ENCODE results near the gene RFT1.

The RFT1 gene

DNA sequence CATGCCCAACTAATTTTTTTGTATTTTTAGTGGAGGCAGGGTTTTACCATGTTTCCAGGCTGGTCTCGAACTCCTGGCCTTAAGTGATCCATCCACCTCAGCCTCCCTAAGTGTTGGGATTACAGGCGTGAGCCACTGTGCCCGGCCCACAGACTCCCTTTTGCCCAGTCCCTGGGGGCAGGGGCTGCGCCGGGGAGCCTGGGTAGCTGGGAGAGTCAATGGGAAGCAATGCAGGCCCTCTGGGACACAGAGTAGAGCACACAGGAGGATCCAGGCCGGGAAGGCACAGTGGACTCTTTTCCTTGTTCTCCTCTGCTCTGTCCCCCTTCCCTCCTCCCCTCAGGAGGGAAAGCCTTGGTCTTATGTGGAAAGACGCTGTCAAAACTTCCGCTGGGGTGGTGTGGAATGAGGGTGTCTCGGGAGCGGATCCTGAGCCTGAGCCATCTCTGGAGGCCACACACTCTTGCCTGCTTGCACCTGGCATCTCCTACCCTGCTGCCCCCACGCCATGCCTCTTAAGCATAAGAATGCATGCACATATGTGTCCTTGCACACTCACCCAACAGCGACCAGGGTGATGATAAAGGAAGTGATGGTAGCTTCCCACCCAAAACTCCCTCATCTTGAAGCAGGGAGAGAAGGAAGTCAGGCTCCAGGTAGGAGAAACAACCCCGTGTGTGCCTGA lies 18.9 kb upstream of the RFT1 start:
- DNase-seq: no peak

DNA sequence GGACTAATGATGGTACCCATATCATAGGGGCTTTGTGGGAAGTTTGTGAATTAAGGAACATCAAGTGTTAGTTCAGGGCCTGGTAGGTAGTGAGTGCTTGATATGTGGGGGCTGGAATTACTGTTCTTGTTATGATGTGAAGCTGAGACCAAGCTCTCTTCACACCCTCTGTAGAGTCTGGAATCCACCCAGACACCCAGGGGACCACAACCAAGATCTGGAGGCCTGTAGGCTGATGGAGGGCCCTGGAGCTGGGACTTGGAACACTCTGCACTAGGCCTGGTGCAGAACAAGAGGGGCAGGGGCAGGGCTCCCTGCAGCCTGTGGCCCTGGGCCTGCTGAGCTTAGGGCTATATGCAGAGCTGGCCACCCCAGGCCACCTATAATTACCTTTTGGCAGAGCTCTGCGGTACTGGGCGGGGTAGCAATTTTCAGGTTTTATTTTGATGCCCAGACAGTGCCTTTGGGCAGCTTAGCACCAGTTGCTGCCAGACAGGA lies 17.7 kb upstream of the RFT1 start:
- DNase-seq: no peak

DNA sequence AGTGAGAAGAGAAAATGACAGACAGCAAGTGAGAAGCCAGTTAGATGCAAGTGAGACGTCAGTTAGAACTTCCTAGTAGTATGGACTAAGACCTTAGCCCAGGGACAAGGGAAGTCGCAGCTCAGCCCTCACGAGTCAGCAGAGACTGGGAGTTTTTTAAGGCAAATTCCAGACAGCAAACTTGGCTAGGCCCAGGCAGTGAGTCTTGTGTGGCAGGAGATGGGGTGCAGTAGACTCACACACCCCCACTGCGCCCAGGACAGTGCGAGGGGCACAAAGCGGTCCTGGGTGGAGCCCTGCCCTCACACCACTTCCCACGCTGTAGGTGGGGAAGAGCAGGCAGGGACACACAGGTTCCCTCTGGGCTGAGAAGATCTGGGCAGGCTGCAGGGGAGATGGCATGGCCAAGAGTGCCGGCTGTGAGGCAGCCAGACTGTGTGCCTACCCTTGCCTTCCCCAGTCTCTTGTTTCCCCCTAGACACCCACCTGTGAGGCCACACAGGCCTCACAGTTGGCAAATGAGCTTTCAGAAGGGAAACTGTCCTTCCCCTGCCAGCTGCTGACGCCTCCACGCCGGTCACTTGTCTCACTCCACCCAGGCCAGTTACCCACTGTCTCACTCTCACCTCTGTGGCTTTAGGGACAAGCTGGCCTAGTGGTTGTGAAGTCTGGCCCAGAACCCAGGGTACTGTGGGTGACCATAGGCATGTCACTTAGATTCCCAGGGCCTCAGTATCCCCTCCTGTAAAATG lies 17.1 kb upstream of the RFT1 start:
- DNase-seq: no peak

DNA sequence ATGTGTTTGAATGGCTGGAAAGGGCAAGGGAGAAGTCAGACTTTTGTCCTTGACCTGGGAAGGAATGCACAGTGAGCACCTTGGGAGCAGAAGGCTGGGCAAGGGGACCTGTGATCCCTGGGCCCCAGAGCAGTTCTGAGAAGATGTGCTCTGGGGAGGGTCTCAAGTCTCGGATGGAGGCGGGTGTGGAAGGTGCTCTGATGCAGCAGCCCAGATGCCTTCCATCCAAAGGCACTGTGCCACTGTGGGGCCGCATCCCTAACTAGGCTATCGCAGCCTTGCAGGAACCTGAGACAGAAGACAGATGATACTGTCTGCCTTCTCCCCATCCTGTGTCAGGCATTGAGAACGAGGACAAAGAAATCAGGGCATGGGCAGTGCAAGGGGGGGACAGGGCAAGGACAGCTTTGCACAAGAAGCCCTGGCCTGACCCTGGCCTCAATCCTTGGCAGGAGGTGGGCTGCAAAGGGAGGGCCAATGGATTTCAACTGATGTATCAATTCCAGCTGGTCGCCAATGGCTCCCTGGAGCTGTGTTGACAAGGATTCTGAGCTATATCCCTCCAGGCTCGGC lies 16.2 kb upstream of the RFT1 start:
- no peak for DNase-seq

DNA sequence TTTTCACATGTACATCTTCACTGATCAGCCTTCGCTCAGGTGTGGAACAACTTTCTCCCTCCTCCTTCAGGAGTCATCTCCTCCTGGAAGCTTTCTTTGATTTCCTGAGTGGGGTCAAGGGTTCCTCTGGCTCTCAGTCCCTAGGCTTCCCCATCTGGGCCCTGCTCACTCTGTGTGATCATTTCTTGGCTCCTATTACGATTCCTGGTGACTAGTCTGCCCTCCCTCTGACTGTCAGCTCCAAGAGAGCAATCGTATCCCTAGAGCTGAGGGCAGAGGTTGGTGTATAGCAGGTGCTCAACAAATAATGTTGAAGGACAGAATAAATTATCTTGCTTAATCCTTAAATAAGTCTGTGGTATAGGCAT lies 15.5 kb upstream of the RFT1 start:
- DNase-seq: no peak

DNA sequence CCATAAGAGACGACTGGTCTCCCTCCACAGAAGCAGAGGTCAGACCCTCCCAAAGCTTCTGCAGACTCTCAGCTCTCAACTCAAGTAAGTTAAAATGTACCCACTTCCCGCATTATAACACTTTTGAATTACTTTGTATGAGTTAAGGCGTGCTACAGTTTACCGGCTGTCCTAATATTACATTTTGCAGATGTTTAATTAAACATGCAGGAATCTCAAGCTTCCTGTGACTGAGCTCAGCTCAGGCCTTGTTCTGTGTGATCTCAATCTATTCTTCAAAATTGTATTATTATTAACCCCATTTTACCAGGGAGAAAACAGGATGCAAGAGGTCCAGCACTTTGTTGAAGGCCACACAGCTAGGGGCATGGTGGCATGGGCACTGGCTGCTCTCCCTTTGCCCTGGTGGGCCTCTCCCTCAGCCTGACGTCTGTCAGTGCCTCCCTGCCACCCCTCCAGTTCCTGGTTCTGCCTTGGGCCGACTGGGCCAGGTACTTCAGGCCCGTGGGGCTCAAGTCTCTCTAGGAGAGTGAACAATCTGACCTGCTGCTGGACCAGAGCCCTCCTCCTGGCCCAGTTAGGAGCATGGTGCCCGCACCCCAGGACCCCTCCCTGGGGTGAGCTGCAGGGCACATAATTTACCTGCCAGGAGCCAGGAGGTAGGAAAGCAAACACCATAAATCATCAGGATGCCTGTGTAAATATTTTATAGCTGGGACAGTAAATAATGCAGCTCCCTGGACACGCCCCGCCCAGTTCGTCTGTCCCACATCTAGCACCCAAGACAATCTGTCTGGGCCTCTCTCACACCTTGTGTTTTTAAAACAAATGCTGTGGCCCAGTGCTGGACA lies 14.9 kb upstream of the RFT1 start:
- DNase-seq: no peak

DNA sequence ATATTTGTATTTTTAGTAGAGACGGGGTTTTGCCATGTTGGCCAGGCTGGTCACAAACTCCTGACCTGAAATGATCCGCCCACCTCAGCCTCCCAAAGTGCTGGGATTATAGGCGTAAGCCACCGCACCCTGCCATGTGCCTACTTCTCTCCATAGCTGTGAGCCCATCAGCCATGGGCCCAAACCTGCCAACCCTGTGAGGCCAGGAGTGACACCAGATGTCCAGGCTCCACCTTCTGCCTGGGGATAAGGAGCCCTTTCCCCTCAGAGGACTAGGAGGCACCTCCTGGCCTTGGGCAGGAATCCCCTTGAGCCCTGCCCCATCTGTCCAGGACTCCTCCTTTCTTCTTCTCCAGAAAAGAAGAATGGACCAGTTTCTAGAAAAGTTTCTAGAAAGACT lies 14.2 kb upstream of the RFT1 start:
- DNase-seq: no peak

DNA sequence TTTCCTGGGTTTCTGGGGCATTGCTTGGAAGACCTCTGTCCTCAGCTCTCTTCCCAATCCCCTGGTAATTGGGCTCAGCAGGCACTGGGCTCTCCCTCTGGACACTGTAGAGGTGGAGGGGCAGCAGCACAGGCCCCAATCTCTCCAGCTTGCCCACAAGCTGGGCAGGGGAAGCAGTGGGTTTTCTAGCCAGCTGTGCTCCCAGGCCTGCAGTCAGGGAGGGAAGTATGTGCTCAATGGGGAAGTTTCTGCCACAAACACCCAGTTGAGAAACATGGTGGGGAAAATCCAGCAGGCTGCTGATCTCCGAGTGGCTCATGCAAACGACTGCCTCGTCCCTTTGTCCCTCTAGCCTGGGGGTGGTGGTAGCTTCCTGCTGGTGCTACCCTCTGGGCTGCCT lies 12.8 kb upstream of the RFT1 start:
- peak in 2 of 14 donors; percentile 31 for DNase-seq

DNA sequence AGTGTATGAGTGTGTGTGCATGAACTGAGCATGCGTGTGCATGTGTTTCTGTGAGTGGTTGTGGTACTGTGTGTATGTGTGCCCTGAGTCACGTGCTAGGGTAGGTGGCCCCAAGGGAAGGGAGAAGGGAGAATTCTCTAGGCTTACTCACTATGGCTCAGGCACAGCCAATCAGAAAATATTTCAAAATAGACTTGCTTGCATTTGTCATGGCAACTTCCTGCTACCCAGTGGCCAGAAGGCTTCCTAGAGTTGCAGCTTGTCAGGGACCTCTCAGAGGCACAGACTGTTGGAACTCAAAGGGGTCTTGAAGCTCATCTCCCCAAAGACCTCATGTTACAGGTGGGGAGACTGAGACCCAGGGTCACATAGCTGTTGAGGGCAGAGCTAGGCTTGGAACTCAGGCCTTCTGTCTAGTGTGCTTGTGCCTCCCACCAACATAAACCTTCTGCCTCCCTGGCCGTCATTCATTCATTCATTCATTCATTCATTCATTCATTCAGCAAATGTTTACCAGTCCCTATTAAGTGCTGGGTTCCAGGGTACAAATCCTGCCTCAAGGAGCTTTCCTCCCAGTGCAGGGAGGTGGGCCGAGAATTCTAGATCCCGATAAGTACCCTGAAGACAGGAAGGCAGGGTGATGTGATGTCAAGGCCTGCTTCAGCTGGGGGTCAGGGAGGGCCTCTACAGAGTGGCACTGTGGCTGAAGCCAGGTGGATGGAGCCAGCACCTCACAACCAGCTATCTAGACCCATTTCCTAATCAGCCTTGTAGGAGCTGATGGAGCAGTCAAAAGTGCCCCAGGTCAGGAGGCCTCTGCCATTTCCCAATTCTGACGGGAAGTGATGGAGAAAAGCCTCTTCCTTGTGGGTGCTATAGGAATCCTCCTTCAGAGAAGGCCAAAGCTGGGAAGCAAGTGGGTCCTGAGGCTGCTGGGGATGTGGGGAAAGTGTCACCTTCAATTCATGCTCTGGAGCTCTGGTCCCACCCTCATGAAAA lies 10.9 kb upstream of the RFT1 start:
- no peak for DNase-seq

DNA sequence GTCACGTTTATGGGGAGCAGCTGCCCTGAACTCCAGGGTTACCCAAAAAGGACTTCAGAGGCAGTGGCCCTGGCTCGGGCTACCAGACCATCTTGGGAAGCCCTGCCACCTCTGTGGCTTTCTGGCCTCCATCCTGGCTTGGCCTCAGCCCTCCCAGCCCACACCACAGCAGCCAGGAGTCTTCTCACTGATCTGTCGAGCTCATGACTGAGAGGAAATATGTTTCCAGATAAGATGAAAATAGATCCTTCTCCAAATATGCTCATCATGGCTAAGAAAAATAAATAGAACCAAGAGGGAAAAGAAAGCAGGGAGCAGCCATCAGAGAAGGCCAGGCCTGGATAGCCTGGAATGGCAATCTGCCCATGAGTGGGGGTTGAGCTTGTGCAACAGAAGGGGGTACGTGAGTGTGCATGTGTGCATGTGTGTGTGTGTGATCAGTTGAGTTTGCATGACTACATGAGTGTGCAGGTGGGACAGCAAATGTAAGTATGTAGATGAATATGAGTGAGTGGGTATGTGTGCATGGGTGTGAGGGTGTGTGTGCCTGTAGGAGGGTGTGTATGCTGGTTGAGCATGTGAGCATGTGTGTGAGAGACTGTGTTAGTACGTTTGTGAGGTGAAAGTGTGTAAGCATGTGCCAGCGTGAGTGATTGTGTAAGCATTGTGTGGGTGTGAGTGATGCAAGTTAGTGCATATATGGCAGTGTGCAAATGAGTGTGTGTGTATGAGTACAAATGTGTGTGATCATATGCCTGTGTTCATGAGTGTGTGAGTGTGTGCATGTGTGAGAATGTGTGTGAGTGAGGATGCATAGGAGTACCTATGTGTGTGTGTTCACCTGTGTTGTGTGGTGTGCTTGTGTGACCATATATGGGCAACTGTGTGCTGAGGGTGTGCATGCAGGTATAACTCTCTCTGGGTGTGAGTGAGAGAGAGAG lies 9.9 kb upstream of the RFT1 start:
- no peak for DNase-seq

DNA sequence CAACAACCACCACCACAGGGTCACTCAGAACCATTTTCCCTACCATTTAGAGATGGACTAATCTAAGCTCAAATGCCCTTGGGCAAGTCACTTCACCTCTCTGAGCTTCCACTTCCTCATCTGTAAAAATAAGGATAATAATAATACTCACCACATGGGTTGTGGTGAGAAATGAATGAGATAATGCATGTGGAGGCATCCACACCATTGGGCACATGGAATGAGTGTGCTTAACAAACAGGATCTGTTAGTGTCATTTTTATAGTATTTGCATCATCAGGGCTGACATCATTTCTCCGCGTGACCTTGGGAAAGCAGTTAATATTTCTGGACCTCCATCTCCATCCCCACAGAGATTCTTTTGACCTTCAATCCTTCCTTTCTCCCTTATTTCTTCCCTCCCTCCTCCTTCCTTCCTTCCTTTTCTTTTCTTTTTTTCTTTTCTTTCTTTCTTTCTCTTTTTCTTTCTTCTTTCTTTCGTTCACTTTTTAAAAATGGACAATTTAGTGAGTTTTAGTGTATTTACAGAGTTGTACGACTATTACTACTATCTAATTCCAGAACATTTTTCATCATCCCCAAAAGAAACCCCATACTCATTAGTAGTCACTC lies 7.7 kb upstream of the RFT1 start:
- no peak for DNase-seq

DNA sequence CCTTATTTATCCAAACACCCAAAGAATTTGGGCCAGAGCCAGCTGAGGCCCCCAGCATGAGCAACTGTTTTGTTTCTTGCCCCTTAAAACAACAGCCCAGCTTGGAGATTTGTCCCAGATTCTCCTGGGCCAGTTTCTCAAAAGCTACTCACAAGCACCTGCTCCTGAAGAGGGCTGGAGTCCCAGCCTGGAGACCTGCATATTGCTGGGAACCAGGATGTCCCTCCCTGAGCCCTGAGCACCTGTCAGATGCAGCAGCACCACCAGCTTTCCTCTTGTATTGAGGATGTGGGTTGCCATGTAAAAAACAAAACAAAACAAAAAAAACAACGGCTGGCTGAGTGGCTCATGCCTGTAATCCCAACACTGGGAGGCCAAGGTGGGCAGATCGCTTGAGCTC lies 7.0 kb upstream of the RFT1 start:
- DNase-seq: no peak

DNA sequence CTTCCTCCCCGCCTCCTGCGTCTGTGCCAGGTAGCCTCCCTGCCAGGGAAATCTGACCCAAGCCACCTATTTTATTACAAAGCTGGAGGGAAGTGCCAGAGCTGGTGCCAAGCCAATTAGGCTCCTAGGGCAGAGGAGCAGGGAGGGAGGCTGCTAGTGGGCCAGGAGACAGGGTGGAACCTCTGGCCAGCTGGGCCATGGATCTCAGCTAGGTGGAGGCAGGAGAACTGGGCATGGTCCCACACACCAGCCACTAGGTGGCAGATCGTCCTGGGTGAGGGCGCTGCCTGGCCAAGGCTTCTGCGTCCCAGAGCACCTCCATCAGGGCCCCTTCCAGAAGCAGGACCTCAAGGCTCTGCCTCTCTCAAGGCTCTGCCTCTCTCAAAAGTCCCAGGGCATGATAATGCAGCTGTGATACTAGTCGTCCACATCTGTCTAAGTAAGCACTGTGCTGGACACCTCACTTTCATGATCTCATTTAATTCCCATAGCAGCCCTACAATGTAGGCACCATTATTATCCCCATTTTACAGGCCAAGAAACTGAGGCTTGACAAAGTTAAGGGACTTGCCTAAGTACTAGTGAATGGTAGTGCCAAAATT lies 4.5 kb upstream of the RFT1 start:
- DNase-seq: peak in 5 of 14 donors; percentile 15 to 58 (median 45)

DNA sequence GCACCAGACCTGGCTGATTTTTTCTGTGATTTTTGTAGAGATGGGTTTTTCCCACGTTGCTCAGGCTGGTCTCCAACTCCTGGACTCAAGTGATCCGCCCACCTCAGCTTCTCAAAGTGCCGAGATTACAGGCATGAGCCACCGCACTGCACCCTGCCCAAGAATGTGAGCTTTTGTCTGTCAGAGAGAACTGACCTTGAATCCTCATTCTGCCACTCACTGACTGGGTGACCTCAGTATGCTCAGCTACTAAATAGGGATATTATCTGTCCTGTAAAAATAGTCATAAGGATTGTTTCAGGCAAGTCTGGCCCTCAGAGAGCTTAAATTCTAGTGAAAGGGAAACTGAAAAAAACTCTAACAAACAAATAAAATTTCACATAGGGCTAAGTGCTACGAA lies 2.1 kb upstream of the RFT1 start:
- no peak for DNase-seq

DNA sequence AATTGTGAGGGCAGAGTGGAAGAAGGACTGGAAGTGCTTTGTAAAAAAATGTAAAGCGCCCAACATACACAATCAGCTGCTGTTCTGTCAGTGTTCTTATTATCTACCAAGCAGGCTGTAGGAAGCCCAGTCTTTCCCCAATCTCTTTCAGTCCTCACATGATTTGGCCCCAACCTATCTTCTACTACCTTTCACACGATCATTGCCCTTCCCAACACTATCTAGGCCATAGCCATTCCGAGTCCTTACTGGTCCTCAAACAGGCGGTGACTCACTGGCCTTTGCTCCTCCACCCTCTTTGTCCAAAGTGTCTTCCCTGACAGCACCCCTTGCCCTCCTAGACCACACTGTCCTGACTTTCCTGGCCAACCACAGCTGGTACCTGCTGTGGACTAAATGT lies 861 bp upstream of the RFT1 start:
- DNase-seq: no peak

DNA sequence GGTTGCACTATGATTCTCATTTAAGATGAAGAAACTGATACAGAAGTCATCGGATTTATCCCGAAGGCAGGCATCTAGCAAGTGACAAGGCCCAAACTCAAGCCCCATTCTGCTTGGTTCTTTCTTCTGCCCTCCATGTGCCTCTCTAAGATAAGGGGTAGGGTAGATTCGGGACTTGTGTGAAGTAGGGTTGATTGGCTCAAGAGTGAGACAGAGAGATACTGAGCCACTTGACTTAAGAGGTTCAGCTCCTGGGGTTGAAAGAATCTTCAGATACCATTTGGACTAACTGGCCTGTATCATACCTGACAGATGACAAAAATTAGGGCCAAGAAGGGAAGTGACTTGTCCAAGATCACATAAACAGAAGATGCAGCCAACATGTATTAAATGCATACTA lies 891 bp downstream of the RFT1 start:
- no peak for DNase-seq

DNA sequence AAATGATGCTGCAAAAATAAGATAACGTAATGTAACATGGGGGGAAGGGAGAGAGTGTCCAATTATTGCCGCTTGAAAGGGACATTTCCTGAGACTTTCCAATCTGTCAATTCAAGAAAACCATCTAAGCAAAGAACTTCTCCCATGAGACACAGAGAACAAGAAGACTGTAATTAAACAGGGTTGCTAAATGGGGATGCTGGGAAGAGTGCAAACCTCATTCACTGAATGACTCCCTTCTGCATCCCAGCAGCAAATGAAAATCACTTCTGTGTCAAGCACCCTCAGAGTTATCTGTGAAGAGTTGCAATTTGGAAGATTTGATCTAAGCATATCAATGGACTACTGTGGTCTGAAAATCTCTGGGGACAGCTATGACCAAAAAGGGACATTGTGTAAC lies 3.6 kb downstream of the RFT1 start:
- no peak for DNase-seq

DNA sequence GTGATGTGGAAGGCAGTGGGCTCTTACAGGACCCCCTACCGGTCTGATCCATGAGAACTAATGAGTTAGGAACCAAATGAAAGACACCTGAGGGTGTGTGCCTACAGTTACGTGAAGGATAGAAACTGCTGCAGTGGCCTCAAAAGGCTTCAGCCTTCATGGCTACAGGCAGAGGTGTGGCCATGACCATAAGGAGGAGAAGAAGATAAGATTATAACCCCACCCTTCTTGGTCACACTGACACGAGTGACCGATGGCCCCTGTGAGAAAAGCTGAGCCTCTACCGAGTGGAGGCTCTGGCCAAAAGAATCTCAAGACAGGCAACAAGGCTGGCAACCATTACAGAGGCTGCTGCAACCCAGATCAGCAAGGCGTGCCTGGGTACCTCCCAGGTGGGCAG lies 6.3 kb downstream of the RFT1 start:
- no peak for DNase-seq

DNA sequence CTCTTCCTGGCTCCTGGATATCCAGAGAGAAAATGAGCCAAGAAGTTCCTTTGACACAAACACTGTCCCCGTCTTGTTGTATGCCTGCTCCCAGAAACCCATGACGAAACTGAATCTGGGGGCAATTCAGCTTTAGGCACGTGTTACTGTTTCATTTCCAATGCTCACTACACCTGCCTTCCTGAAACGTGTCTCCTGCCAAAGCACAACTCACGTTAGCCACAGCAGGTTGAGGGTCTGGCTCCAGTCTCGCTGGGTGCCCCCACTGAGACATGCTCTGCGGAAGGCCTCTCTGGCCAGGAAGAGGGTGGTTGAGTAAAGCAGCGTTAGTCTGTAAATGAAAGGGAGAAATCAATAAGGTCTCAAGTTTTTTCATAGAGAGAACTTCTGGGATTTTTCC lies 6.7 kb downstream of the RFT1 start:
- no peak for DNase-seq

DNA sequence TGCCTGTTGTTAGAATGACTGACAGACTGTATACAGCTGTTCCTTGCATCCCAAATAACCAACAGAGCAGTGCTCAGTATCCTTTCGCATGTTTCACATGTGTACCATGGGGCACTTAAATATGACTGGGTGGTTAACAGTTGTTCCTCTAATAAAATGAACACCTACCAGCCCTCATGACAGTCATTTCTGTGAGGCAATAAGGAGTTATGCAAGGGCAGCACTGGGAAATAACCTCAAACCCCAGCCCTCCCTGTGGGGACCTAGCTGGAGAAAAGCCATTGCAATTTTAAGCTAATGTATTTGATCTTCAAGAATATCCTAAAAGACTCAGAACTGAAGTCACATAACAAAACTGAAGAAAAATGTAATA lies 7.3 kb downstream of the RFT1 start:
- no peak for DNase-seq

Data from C1 segment of cervical spinal cord (tissue), 14 donors.